ENCODE measurements around the gene IQSEC1.

The IQSEC1 gene

DNA sequence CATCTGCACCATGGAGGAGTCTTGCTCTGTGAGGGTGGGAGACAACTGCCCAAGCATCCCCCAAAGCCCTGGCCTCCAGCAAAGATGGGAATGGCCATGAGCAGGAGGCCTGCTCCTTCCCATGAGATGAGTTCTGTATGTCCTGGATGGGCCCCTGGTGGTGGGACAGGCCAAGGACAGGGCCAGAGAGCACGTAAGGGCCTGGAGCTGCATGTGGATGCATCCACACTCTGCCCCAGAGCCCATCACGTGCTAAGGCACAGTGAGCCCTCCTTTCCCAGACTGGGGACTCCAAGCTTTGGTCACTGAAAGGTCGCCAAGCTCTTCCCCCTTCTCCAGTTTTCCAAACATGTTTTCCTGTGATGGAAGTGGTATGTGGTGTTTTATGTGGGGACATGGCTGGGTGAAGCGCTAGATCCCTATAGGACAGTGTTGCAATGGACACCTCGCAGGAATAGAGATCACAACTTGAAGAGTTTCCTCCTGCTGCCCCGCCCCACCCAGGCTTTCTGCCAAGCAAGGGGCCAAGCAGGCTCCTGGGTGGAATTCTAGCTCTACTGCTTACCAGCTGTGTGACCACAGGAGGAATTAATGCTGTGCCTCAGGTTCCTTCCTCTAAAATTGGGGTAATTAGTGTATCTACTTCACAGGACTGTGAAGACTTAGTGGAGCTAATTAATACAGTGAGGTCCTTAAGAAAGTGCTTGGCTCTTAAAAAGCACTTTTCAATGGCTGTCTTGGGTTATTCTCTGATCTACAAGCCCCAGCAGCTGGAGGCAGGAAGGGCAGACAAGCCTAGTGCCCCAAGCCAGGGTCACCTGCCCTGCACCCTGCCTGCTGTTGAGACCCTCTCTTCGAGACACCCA, 125.5 kb downstream of the IQSEC1 start:
- DNase-seq: peak; percentile 3

DNA sequence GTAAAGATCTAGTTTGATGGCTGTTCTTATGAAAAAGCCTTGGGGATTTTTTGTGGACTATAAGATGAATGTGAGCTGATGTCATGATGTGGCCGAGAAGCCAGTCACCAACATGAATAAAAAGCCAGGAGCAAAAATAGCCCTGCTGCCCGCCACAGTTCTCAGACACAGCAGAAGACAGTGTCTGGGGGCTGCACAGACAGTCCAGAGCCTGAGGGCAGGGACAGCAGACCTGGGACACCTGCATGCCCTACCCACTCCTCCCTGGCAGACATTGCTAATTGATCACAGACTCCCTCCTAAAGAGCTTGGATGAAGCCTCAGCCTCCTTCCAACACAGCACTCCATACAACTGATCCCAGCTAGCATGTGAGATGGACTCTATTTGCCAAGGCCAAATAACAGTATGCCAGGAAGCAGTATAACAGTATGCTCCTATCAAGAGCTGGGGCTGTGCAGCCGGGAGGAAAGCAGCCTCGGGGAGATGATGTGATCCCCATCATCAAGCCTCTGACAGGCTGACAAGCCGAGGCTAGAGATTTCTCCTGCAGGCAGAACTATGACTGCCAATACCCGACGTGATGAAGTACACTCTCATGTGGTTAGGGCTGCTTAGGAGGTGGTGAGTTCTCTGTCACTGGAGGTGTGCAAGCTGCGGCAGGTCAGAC, 126.4 kb downstream of the IQSEC1 start:
- no peak for DNase-seq

DNA sequence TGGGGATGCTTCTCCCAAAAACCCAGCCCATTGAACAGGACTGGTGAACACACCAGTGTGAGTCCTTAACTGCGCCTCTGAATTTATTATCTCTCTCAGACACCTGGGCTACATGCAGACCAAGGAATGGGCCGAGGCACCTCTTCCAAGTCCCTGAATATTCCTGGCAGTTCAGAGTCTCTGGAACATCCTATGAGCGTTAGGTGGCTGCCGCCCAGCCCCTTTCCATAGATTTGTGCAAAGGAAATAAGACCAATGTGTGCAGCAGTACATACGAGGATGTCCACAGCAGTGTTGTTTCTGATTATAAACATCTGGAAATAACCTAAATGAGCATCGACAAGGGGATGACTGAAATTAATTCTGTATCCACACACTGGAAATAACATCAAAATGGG, 127.0 kb downstream of the IQSEC1 start:
- DNase-seq: no peak

DNA sequence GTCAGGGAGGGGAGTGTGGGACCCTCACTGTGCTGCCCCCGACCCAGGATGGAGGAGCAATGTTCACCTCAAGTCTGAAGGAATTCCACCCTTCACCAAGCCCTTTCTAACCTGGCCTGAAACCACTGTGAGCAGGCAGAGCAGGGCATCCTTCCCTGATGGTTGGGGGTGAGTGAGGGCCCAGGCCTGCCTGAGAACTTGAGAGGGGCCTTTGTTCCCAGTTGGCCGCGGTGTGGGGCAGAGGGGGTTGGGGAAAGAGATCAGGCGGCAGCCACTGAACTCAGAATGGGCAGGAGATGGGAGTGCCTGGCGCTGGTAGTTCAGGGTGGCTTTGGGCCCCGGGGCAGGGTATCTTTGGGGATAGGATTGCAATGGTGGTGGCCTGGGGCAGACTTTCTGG, 128.4 kb downstream of the IQSEC1 start:
- no peak for DNase-seq

DNA sequence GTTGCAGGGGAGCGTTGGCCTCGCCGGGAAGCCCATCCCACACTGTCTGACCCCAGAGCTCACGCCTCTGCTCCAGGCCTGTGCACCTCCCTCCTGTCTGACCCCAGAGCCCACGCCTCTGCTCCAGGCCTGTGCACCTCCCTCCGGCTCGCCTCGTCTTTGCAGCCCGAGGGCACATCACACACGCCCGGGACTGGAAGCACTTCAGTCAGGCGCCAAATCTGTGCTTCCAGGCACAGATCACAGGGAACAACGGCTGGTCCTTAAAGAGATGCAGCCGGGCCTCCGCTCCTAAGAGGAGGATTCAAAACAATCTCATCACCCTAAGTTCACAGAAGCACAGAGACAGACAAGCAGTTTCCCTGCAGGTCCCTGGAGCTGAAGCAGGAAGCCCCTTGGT, 128.8 kb downstream of the IQSEC1 start:
- DNase-seq: no peak

DNA sequence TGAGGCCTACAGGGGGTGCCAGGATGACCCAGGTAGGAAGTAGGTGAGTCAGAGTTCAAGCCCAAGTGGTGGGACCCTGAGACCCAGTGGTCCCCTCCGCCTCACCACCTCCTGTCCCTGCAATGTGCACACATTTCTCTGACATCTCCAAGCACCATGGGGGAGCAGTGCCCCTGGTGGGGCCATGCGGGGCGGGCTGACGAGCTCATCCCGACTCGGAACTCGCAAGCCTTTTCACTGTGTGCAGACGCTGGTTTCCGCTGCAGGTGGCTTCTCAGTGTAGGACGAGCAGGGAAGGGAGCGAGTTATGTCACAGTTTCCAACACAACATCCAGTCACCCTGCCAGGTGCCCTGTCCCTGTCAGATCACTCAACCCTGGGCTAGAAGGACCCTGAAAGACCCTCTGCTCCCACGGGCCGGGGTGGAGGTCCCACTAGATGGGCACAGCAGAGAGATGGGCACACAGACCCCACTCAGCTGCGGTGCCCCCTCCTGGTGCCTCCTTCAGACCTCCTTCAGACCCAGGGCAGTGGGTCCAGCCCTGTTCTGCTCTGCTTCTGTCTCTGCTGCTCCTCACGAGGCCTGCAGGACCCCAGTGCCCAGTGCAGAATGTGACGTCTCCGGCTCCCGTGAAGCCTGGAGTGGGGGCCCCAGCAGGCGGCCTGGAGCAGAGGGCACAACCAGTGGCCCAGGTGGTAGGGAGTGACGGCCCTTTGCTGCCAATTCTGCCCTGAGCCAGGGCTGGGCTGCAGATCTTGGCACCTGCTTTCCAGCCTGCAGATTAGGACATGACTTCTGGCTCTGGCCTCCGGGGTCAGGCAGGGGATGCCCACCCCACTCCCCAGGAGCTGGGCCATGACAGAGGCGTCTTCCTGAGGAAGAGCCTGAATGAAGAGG, 129.9 kb downstream of the IQSEC1 start:
- DNase-seq: no peak

DNA sequence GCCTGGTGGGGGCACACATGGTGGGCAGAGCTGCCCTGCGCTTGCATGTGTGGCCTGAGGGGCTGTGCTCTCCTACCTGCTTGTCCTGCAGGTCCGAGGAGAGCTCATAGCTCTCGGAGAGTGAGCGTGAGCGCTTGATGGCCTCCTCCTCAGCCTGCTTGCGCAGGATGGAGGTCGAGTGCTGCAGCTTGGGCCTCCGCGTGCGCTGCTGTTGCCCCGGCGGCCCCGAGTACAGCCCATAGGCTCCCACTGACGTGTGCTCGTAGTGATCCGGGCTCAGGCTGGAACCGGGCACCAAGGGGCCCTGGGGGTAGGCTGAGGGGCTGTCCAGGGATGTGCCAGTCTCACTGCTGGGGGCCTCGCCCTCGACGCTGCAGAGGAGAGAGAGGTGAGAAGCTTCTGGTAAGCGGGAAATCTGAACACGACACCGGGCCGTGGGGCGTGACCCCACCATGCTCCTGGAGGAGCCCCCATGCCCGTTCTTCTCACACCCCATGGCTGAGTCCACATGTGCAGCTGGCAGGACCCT, 131.7 kb downstream of the IQSEC1 start:
- DNase-seq: no peak

DNA sequence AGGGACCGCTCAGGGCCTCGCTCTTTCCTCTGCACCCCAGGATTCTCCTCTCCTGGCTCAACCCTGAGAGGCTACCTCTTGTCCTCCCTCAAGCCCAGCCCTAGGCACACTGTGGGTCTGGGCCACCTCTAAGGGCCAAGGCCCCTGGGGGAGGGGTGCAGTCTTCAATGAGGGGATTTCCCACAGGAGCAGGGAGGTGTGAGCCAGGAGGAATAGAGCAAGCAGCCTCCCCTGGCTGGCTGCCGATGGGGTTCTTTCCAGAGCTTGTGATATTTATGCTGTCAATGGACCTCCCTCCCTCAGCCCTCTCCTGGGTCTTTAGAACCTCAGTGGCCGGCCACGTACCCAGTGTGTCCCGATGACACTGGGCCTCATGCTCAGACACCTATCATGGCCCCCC, 132.4 kb downstream of the IQSEC1 start:
- no peak for DNase-seq

DNA sequence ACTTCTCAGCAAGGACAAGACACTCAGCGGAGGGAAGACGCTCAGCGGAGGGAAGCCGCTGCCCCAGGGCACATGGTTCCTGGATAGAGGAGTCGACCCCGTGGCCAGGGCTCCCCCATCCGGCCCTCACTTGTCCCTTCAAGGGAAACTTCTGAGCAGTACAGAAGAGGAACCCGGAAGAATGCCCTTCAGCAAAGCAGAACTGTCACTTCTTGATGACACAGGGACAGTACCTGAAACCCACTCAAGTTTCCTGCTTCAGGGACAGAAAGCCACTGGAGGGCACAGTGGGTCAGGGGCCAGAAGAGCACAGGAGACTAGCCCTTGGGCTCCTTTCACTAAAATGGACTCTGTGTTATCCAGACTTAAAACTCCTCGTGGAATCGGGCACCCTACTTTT, 134.1 kb downstream of the IQSEC1 start:
- DNase-seq: no peak

DNA sequence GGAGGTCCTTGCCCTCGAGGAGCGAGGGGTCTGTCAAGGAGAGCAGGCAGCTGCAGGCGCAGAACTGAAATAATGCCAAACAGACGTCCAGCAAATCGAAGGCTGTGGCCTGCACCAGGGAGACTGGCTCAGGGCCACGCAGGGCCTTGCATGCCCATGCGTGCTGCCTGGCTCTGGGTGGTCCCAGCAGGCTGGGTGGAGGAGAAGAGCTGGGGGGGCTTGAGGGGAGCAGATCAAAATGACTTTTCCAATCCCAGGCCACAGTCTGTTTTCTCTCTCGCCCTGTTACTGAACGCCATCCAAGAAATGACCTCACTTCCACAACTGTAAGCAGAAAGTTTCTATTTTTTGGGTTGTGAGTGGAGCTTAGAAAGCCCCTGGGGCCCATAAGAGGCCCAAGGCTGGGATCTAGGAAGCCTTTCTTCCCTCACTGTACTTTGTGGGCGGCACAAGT, 134.9 kb downstream of the IQSEC1 start:
- DNase-seq: no peak

DNA sequence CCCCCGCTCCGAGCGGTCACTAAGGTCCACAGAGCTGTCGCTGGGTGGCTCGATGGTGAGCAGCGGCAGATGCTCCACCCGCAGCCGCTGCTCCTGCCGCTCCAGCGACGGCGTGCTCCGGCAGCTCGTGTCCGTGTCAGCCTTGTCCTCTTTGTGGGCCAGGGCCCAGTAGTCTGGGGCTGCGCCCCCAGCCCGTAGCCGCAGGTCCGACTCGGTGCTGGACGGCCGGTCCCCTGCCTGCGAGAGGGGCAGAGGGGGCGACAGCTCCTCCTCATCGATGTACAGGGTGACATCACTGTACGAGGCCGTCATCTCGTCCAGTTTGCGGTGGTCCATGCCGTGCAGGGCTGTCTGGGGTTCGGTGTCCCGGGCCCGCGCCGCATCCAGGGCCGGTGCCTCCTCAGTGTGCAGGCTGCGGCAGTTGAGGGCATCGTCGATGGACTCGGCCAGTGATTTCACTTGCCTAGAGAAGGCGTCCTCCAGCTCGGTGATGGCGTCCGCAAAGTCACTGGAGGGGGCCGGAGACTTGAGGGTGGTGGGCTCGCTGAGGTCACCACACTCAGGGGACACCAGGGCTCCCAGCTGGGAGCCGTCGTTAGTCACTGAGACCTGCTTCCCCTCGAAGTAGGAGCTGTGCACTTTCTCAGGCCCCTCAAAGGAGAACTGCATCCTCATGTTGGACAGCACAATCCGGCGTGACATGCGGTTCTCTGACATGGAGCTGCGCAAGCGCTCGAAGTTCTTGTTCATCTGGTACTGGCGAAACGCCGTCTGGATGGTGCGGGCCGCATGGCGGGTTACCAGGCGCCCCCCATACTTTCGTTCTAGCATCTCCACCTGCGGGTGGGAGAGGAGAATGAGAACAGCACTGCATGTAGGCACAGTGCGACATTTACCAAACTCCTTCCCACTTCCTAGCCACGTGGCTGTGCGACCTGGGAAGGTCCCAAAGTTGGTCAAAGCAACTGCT, 137.1 kb downstream of the IQSEC1 start:
- no peak for DNase-seq

DNA sequence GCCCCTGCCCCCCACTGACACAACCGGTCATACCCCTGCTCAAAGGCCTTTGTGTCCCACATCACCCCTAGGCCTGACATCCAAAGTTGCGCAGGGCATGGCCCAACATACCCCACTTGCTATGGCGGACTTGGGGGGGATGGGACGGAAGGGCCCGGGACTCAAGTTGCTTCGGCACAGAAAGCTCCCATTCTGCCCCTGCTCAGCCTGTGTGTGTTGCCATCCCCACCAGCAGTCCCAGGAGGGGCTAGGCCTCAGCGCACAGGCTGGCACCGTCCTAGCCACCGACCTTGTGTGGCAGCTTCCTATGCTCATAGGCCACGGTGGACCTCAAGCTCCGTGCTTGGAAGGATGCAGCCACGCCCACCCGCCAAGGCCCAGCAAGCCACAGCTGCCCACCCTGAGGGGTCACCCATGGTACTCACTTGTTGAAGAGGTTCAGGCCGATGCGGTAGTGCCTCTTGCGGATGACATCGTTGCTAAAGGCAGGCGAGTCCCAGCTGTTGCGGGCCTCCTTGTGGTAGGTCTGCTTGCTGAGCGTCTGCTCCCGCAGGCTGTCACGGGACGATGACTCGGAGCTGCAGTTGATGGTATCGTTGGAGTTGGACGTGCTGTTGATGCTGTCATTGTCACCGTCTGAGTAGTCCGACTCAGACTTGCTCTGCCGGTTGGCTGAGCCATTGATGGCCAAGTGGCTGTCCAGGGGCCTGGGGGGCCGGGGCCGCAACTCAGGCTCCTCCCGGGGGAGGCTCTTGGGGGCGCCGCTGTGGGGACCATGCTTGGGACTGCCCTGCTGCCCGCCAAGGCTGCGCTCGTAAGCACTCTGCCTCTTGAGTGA, 138.0 kb downstream of the IQSEC1 start:
- DNase-seq: no peak

DNA sequence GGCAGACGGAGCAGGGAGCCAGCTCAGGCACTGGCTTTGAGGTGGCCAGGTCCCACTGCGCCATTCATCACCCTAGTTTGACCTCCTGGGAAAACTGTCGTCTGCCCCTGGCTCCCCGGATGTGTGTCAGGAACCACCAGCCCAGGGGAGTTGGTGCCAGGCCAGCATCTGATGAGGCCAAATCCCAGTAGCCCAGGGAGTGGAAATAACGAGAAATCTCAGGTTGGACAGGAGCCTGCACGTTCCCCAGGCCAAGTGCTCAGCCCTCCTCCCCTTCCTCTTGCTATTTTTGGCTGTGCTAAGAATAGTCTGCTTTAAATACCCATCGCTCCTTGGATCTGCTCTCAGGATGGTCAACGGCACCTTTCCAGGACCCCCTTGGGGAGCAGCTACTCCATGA, 138.8 kb downstream of the IQSEC1 start:
- no peak for DNase-seq

DNA sequence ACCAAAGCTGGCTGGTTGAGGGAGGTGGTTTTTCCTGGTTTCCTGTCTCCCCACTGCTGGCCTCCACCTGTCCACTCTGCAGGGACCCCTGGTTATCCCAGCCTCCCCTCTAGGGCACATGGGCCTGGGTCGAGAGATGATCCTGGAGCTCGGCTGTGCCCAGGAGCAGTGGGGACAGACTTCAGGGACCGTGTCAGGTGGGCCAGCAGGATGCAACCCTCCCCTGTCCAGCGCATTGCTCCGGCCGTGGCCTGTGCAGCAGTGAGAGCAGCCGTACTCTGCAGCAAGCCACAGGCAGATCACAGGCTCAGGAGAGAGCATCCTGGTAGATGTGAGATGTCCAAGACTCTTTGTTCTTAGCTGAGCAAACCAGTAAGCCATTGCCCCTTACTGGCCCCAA, 139.3 kb downstream of the IQSEC1 start:
- no peak for DNase-seq

DNA sequence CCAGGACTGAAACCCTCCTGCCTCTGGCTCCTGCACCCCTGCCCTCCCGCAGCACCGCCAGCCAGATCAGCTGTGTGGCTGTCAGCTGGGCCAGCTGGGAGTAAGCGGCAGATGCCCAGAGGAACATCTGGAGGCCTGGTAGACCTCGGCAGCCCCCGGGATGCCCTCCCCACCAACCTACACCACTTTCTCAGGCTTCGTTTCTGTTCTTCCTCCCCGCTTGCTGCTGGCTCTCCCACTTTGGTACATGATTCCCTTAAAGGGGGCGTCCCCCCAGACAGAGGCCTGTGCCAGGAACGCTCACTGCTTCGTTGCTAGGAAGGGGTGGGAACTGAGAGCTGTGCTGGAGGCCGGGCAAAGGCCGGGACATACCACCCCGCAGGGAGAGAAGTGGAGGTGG, 140.5 kb downstream of the IQSEC1 start:
- no peak for DNase-seq

DNA sequence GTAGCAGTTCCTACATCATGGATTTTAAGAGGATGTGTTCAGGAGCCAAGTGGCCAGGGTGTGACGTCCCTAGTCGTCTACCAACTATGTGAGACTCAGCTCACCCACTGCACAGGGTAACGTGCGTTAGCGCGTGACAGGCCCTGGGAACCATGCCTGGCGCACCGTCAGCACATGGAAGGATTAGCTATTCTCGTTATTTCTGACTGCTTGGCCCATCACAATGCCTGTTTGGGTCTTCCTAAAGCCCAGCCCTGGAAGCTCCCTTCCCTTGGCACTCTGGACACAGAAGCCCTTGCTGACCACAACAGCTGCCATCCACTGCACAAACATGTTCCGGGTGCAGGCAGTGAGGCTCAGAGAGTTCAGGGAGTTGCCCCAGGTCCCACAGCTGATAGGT, 140.9 kb downstream of the IQSEC1 start:
- DNase-seq: no peak

DNA sequence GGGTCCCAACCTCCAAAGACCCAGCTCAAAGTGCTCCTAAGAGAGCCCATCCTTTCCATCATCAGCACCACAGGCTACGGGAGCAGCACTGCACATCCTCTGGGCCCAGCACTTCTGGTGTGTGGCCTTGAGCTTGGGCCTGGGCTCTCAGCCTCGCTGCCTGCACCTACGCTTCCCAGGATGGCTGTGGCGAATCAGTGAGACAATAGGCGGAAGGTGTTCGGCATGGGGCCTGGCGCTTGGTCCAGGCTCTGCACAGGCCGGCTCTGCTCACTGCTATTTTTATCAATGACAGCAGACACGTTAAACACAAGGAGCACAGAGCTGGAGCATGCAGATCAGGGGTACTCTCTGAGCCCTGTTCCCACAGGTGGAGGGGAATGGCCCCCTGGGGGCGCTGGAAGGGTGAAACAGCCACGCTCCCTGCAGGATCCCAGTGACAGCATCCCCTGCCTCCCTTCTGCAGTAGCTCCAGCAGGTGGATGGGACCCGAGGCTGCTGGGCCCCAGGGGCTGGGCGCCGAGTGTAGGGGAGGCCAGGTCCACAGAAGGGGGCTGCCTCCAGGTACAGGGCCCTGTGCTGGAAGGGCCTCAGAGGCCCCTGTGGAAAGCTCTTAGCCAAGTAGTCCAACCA, 141.8 kb downstream of the IQSEC1 start:
- DNase-seq: no peak

DNA sequence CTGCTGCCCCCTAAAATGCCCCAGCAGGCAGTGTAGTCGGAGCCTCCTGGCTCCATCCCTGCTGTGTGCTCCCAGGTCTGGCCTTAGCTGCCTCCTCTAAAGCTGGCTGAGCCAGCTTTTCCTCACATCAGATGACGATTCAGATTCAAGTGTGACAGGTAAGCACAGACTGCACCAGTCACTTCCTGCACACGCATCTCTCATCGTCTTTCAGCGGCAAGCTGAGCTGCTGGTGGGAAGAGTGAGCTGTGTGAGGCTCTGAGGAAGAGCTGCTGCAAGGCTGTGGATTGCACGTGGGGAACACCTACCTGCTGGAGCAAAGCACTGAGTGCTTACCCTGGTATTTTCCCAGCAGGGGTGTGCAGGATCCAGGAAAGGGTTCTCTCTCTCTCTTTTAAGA, 143.4 kb downstream of the IQSEC1 start:
- no peak for DNase-seq

DNA sequence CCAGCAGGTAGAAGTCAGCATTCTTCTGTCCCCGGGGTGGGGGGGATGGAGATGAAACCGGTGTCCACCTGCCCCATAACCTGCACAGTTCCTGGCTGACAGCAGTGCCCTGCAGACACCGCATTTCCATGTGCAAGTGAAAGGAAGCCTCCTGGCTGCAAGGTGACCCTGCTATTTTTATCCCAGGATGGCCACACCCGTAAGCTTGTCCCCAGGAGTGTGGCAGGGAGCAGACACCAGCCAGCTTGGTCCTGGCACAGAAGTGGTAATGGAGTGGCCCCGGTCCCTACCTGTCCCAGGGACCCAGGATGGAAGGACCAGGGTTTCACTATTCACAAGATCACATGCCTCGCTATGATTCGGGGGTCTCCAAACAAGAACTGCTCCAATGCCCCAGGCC, 146.6 kb downstream of the IQSEC1 start:
- DNase-seq: no peak

DNA sequence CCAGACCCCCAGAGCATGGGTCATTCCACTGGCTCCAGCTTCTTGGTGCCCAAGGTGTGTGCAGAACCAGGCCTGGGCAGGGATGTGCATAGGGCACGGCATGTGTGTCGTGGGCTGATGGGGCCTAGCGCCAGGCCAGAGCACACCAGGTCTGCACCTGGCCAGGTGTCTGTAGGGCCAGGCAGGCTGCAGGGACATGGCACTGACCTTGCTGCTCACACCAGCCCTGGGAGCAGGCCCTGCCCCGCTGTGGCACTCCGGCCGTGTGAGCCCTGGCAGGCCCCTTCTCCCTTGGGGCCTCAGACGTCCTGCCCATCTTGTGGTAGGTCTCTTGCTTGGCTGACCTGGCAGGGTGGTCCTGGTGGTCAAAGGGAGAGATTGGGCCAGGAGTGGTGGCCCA, 147.6 kb downstream of the IQSEC1 start:
- DNase-seq: no peak

DNA sequence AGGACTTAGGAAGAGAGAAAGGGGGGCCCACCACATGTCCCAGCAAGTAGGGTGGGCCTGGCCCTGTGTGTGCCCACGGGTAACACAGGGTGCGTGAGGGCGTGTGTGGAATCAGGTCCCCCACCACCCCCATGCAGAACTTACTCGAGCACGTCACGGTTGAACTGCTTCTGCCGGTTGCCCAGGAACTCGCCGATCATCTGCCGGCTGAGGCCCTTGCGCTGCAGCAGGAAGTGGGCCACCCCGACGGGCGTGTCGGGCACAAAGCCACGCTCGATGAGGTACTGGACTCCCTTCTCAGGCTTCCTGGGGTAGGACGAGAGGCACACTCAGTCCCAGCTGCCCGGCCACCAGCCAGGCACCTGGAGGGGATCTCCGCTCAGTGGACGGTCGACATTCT, 148.8 kb downstream of the IQSEC1 start:
- DNase-seq: no peak

All from kidney glomerular epithelial cell (primary cell).